PC-3 (cell line): ENCODE data around the gene TMEM130.

Experiments used
- CTCF ChIP-seq: fragments of 300-600 bp; sonication (generic); conservative IDR thresholded peaks from 2 replicates; pipeline ENCODE4 v1.5.1; 2017; ENCODE audit warnings: antibody characterized with exemption, low read depth, mild to moderate bottlenecking, low read length
- EZH2 ChIP-seq: fragments of 300-600 bp; sonication (generic); IDR thresholded peaks from one replicate; pipeline ENCODE4 v1.6.1; 2017; ENCODE audit warnings: antibody characterized with exemption, mild to moderate bottlenecking, low read length; ENCODE audit not compliant: unreplicated experiment
- EZH2phosphoT487 ChIP-seq: fragments of 300-600 bp; sonication (generic); IDR thresholded peaks from 2 replicates; pipeline ENCODE4 v1.6.1; 2018; ENCODE audit warnings: mild to moderate bottlenecking, antibody characterized with exemption, low read length, borderline replicate concordance

GRCh38 chr7:98864731-98865453, 4.9 kb downstream of the TMEM130 start:
- TF ChIP-seq CTCF (no peak), EZH2phosphoT487 (no peak), EZH2 (no peak)
